GM12878 (cell line): Measurements from ENCODE around the gene SH3GL2. TPM values are rescaled to one million over a fixed set of nuclear protein-coding genes. Genes with fewer than 3 reads are reported as not detected.

Source experiments
- ATAC-seq: fragments of 200-7000 bp; cut with Tn5 transposase; 3 replicates; pipeline ENCODE4 v1.9.1; 2020; ENCODE audit warnings: mild to moderate bottlenecking, moderate library complexity
- BruUV-seq: library from RNA; stranded (reverse); fragments of 400-500 nt; replicated peaks from 2 replicates; lab custom pipeline; 2021; lab: Mats Ljungman, UMichigan
- CTCF ChIA-PET: fragments of 300-600 bp; sonication (Branson Sonifier 250); formaldehyde crosslinking; extraction: SDS; loops from one replicate; lab custom pipeline; 2021; ENCODE audit warnings: inconsistent platforms; lab: Yijun Ruan, JAX
- POLR2A ChIA-PET: fragments of 350-600 bp; formaldehyde crosslinking; extraction: SDS; loops from one replicate; lab custom pipeline; 2021; ENCODE audit warnings: inconsistent platforms; lab: Charles Lee
- RAD21 ChIA-PET: fragments of 300-600 bp; sonication (Branson Sonifier 250); formaldehyde crosslinking; loops from one replicate; lab custom pipeline; 2023; ENCODE audit warnings: antibody characterized with exemption; ENCODE audit not compliant: unreplicated experiment; lab: Charles Lee
- SMC1A ChIA-PET: fragments of 300-600 bp; sonication (Branson Sonifier 250); formaldehyde crosslinking; loops from one replicate; lab custom pipeline; 2023; ENCODE audit not compliant: unreplicated experiment, uncharacterized antibody; lab: Charles Lee
- DNase-seq: peaks from one replicate; pipeline ENCODE4 v3.0.0-alpha.2; 2011; ENCODE audit warnings: low read depth, low spot score
- FAIRE-seq: peaks from 3 replicates; lab custom pipeline; 2011; peaks lifted over from hg19 to GRCh38; lab: Jason Lieb, UNC
- H2AFZ ChIP-seq: 2 replicates; pipeline ENCODE4 v1.6.0; 2011; ENCODE audit warnings: low read depth, low read length, control low read depth; ENCODE audit not compliant: control insufficient read depth
- H3K27ac ChIP-seq: 2 replicates; pipeline ENCODE4 v1.5.1; 2011; ENCODE audit warnings: control low read depth; ENCODE audit not compliant: control insufficient read depth, insufficient read depth
- H3K27me3 ChIP-seq, 2 experiments: replicated peaks in 1 of 2; 2 replicates each; pipeline versions ENCODE4 v1.6.0 to v1.6.1; 2011; ENCODE audit warnings: low read length in 1 of 2; ENCODE audit not compliant: control insufficient read depth in 2 of 2, insufficient read depth in 2 of 2
- H3K36me3 ChIP-seq, 2 experiments: 2 replicates each; pipeline ENCODE4 v1.5.1; 2011; ENCODE audit warnings: low read length in 1 of 2; ENCODE audit not compliant: control insufficient read depth in 2 of 2, insufficient read depth in 2 of 2
- H3K4me1 ChIP-seq: 2 replicates; pipeline ENCODE4 v1.6.1; 2011; ENCODE audit warnings: mild to moderate bottlenecking, low read length, moderate library complexity, mixed read lengths; ENCODE audit not compliant: control insufficient read depth, insufficient read depth
- H3K4me2 ChIP-seq: 2 replicates; pipeline ENCODE4 v1.6.0; 2011; ENCODE audit warnings: control low read depth; ENCODE audit not compliant: control insufficient read depth, insufficient read depth
- H3K4me3 ChIP-seq: fragments of 200-600 bp; sonication (generic); 2 replicates; pipeline ENCODE4 v1.5.1; 2016
- H3K79me2 ChIP-seq: 2 replicates; pipeline ENCODE4 v1.6.0; 2011; ENCODE audit warnings: low read length; ENCODE audit not compliant: control insufficient read depth, insufficient read depth
- H3K9ac ChIP-seq: 2 replicates; pipeline ENCODE4 v1.8.0; 2011; ENCODE audit warnings: low read length, control low read depth, mixed read lengths; ENCODE audit not compliant: control insufficient read depth, insufficient read depth
- H3K9me3 ChIP-seq: replicated peaks from 3 replicates; pipeline ENCODE4 v1.5.1; 2011; ENCODE audit warnings: mild to moderate bottlenecking, low read length; ENCODE audit not compliant: control insufficient read depth, insufficient read depth
- H4K20me1 ChIP-seq: 2 replicates; pipeline ENCODE4 v1.6.0; 2011; ENCODE audit not compliant: control insufficient read depth, insufficient read depth
- ATF2 ChIP-seq: IDR thresholded peaks from 2 replicates; pipeline ENCODE4 v1.6.1; 2012; ENCODE audit warnings: low read length, inconsistent platforms
- ATF3 ChIP-seq: IDR thresholded peaks from 2 replicates; pipeline ENCODE4 v1.6.1; 2011; ENCODE audit warnings: low read depth, mild to moderate bottlenecking, low read length, moderate library complexity, borderline replicate concordance; ENCODE audit errors: extremely low read depth
- BCL11A ChIP-seq: IDR thresholded peaks from 2 replicates; pipeline ENCODE4 v1.6.1; 2011; ENCODE audit warnings: low read depth, low read length
- CHD4 ChIP-seq: fragments of 200-600 bp; sonication (generic); IDR thresholded peaks from 2 replicates; pipeline ENCODE4 v1.6.1; 2016; ENCODE audit warnings: mild to moderate bottlenecking
- DPF2 ChIP-seq: fragments of 450-650 bp; IDR thresholded peaks from 2 replicates; pipeline ENCODE4 v1.6.1; 2017; ENCODE audit warnings: mild to moderate bottlenecking
- HCFC1 ChIP-seq: fragments of 150-350 bp; IDR thresholded peaks from 2 replicates; pipeline ENCODE4 v1.6.1; 2014; ENCODE audit warnings: low read length
- IRF3 ChIP-seq: fragments of 450-650 bp; IDR thresholded peaks from 2 replicates; pipeline ENCODE4 v1.6.1; 2014; ENCODE audit warnings: mild to moderate bottlenecking
- MAX ChIP-seq: IDR thresholded peaks from 2 replicates; pipeline ENCODE4 v1.6.1; 2012; ENCODE audit warnings: low read depth, low read length, improper control_type of control experiment
- MLLT1 ChIP-seq: fragments of 450-650 bp; IDR thresholded peaks from 2 replicates; pipeline ENCODE4 v1.6.1; 2016; ENCODE audit warnings: mild to moderate bottlenecking
- NR2C1 ChIP-seq: fragments of 450-650 bp; IDR thresholded peaks from 2 replicates; pipeline ENCODE4 v1.6.1; 2017; ENCODE audit warnings: antibody characterized with exemption, mild to moderate bottlenecking, moderate library complexity
- PAX8 ChIP-seq: fragments of 450-650 bp; IDR thresholded peaks from 2 replicates; pipeline ENCODE4 v1.6.1; 2017; ENCODE audit warnings: mild to moderate bottlenecking, moderate library complexity
- SREBF2 ChIP-seq: IDR thresholded peaks from 2 replicates; pipeline ENCODE4 v1.6.1; 2012; ENCODE audit warnings: mild to moderate bottlenecking, low read length
- TCF12 ChIP-seq: IDR thresholded peaks from 2 replicates; pipeline ENCODE4 v1.6.1; 2011; ENCODE audit warnings: low read depth, mild to moderate bottlenecking, low read length
- ZBTB11 ChIP-seq: fragments of 450-650 bp; formaldehyde crosslinking; IDR thresholded peaks from 2 replicates; pipeline ENCODE4 v1.5.0; 2022; ENCODE audit warnings: mild to moderate bottlenecking, missing genetic modification characterization
- WGBS: methylation state at CpG from one replicate; pipeline ENCODE4 v1.1.6; 2016; ENCODE audit warnings: low lambda C conversion rate; ENCODE audit not compliant: insufficient replicate concordance, insufficient coverage; ENCODE audit errors: missing lambda C conversion rate; 5-methylcytosine and 5-hydroxymethylcytosine counted together
- in situ Hi-C: fragments of 300-500 bp; cut with MboI; formaldehyde crosslinking; loops from 9 replicates; pipeline ENCODE4 v1.14.3; 2018; ENCODE audit warnings: mixed read lengths
- intact Hi-C: fragments of 100-400 bp; cut with micrococcal nuclease; formaldehyde crosslinking; loops from one replicate; pipeline ENCODE4 v1.14.2; 2022; ENCODE audit not compliant: unreplicated experiment
- polyA plus RNA-seq, 11 experiments: library from polyadenylated mRNA; depleted of rRNA in 4 of 11; unstranded in 6 of 11; stranded (reverse) in 5 of 11; fragments of >200 nt; fragmentation: Nextera tagmentation in 4 of 11; fragmentation: Illumina TruSeq in 1 of 11; extraction: Ambion mirVana in 4 of 11; extraction: Trizol in 1 of 11; gene quantifications; 1 replicate in 1 of 11; 2 replicates in 10 of 11; pipeline versions ENCODE4 v1.2.1 to v1.2.3, GENCODE V29; 2011 to 2016; ENCODE audit warnings: inconsistent platforms in 2 of 11, missing spikeins in 2 of 11, low read depth in 1 of 11
- total RNA-seq, 4 experiments: library from RNA; depleted of rRNA in 3 of 4; stranded (reverse); fragments of >200 nt in 3 of 4; fragmentation: Illumina TruSeq in 1 of 4; extraction: Trizol in 1 of 4; gene quantifications; 2 replicates each; pipeline versions ENCODE4 v1.2.1 to v1.2.3, GENCODE V29; 2013 to 2021

SH3GL2 gene
- total and polyA plus RNA-seq, 10 of the 15 experiments (the other 5 are each of a cell fraction or from before 2014, with no cell fraction given), result not detected

- TF ChIP-seq ZBTB11 (CRISPR knock-in tag) (no peak), DPF2 (no peak), ATF2 (no peak), NR2C1 (no peak), BCL11A (no peak)
Measured at GRCh38 chr9:17723656-17724055, 144.8 kb downstream of the SH3GL2 start (continued).

- SMC1A ChIA-PET, result no interaction called here
- FAIRE-seq (no peak), DNase-seq (no peak), ATAC-seq (no peak)
- no peak overlapping the region for H3K9ac ChIP-seq
- no peaks in the 10 kb centered on the region for H3K9me3 ChIP-seq
- RAD21 ChIA-PET, result no interaction called here
- TF ChIP-seq PAX8 (no peak), SREBF2 (no peak), HCFC1 (no peak), CHD4 (no peak), MLLT1 (no peak), TCF12 (no peak), ATF3 (no peak), IRF3 (no peak), ATF2 (no peak), MAX (no peak)
- no peaks in the 10 kb centered on the region for H4K20me1 ChIP-seq
- H3K4me2 ChIP-seq, result no peak overlapping the region
- 6% methylated on average over 4 of the region's 4 CpGs for WGBS
- no peaks in the 10 kb centered on the region for H3K36me3 ChIP-seq
- POLR2A ChIA-PET, result no interaction called here
- CTCF ChIA-PET, result no interaction called here
- no peak overlapping the region for H3K27ac ChIP-seq
- H2AFZ ChIP-seq, result no peak overlapping the region
- no peak overlapping the region for H3K4me3 ChIP-seq
- no TSS peak for BruUV-seq
- H3K27me3 ChIP-seq, result no peaks in the 10 kb centered on the region
- no peaks in the 10 kb centered on the region for H3K79me2 ChIP-seq
- no peaks in the 10 kb centered on the region for H3K4me1 ChIP-seq
- intact Hi-C loops, result no loop called here
- in situ Hi-C loops, result no loop called here
Measured at GRCh38 chr9:17725399-17726010, 146.6 kb downstream of the SH3GL2 start.
